Calu3 (cell line): ENCODE data around the gene ABCA4. TPM values are rescaled to one million over a fixed set of nuclear protein-coding genes. Genes with fewer than 3 reads are reported as not detected.
"Not testable (repeated sequence)": the region's sequence is repeated elsewhere in the genome, so short reads cannot be mapped to it uniquely, and the experiment has no call there.

Experiments used
- BruUV-seq: library from RNA; stranded (reverse); fragments of 400-500 nt; replicated peaks from 2 replicates; lab custom pipeline; 2021; lab: Mats Ljungman, UMichigan
- CTCF ChIA-PET: fragments of 300-600 bp; sonication (Branson Sonifier 250); formaldehyde crosslinking; loops from one replicate; lab custom pipeline; 2022; ENCODE audit warnings: antibody characterized with exemption; lab: Charles Lee
- DNase-seq: peaks from one replicate; pipeline ENCODE4 v3.0.0; 2022
- H3K27ac Mint-ChIP-seq: one replicate; pipeline ENCODE4 v1.8.0; 2022; ENCODE audit warnings: mixed read lengths; ENCODE audit not compliant: unreplicated experiment
- H3K27me3 Mint-ChIP-seq: one replicate; pipeline ENCODE4 v1.8.0; 2022; ENCODE audit warnings: mixed read lengths; ENCODE audit not compliant: unreplicated experiment
- H3K36me3 Mint-ChIP-seq: one replicate; pipeline ENCODE4 v1.8.0; 2022; ENCODE audit warnings: mild to moderate bottlenecking, moderate library complexity, mixed read lengths; ENCODE audit not compliant: insufficient read depth, unreplicated experiment
- H3K4me1 Mint-ChIP-seq: one replicate; pipeline ENCODE4 v1.8.0; 2022; ENCODE audit warnings: mild to moderate bottlenecking, low read depth, mixed read lengths; ENCODE audit not compliant: unreplicated experiment
- H3K4me3 Mint-ChIP-seq: one replicate; pipeline ENCODE4 v1.8.0; 2022; ENCODE audit warnings: mild to moderate bottlenecking, low read depth, moderate library complexity, mixed read lengths; ENCODE audit not compliant: unreplicated experiment
- H3K9me3 Mint-ChIP-seq: one replicate; pipeline ENCODE4 v1.8.0; 2022; ENCODE audit warnings: low read depth, mixed read lengths; ENCODE audit not compliant: unreplicated experiment
- CTCF ChIP-seq: fragments of 200-600 bp; IDR thresholded peaks from one replicate; pipeline ENCODE4 v1.8.0; 2022; ENCODE audit warnings: antibody characterized with exemption; ENCODE audit not compliant: unreplicated experiment
- intact Hi-C: fragments of 100-400 bp; cut with micrococcal nuclease; formaldehyde crosslinking; loops from one replicate; pipeline ENCODE4 v1.10.0; 2022; ENCODE audit not compliant: unreplicated experiment
- total RNA-seq: library from RNA; stranded (reverse); gene quantifications from 2 replicates; pipeline ENCODE4 v1.2.3, GENCODE V29; 2022

The ABCA4 gene
- total RNA-seq, 1 experiment from 2014 or later = 0.31 TPM

DNA sequence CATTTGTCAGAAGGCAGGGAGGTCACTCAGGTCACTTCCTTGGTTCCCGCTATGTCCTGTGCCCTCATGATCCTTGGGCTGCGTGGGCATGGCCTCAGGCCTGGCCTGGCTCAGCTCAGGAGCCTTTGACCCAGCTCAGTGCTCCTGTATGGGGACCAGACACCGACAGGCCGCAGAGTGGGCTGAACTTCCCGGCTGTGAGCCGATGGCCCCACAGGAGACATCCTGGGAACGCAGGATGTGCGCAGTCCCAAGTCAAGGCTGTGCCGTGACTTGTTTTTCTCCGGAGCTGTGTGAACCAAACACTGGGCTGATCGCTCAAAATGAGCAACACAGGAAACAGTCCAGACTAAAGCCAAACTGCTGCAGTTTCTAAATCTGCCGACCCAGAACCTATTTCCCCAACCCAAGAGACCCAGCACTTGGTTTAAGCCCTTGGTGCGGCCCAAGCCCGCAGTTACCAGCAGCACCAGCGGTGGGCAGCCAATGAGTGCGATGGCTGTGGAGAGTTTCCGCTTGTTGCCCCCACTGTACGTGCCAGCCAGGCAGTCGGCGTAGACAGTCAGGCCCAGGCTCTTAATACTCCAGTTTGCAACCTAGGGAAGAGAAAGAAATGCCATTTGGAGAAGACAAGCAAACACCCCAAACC is 119.4 kb downstream of the ABCA4 start:
- H3K27me3 Mint-ChIP-seq = peaks cover 32% of the 10 kb centered on the region
- H3K36me3 Mint-ChIP-seq = no peaks in the 10 kb centered on the region
- H3K27ac Mint-ChIP-seq = no peak overlapping the region
- no peaks in the 10 kb centered on the region for H3K4me1 Mint-ChIP-seq
- no TSS peak for BruUV-seq
- H3K9me3 Mint-ChIP-seq = no peaks in the 10 kb centered on the region
- no peak for TF ChIP-seq CTCF
- intact Hi-C loops = no loop called here
- CTCF ChIA-PET = no interaction called here
- no peak overlapping the region for H3K4me3 Mint-ChIP-seq
- no peak for DNase-seq

GRCh38 chr1:94000510-94001282 is 120.3 kb downstream of the ABCA4 start:
- no peaks in the 10 kb centered on the region for H3K36me3 Mint-ChIP-seq
- CTCF ChIA-PET = no interaction called here
- H3K9me3 Mint-ChIP-seq = no peaks in the 10 kb centered on the region
- H3K4me3 Mint-ChIP-seq = no peak overlapping the region
- BruUV-seq = no TSS peak
- H3K27me3 Mint-ChIP-seq = peaks cover 37% of the 10 kb centered on the region
- no peak for TF ChIP-seq CTCF
- no peak overlapping the region for H3K27ac Mint-ChIP-seq
- no peaks in the 10 kb centered on the region for H3K4me1 Mint-ChIP-seq
- no peak for DNase-seq
- intact Hi-C loops = no loop called here

- no peak for TF ChIP-seq CTCF
- Mint-ChIP-seq H3K36me3 (no peaks in the 10 kb centered on the region), H3K4me3 (no peak overlapping the region), H3K9me3 (no peaks in the 10 kb centered on the region), H3K27ac (no peak overlapping the region), H3K27me3 (peaks cover 39% of the 10 kb centered on the region), H3K4me1 (no peaks in the 10 kb centered on the region)
- CTCF ChIA-PET = no interaction called here
- DNase-seq = no peak
- BruUV-seq = no TSS peak
- intact Hi-C loops = no loop called here
Measured at GRCh38 chr1:93999840-94000415, 121.0 kb downstream of the ABCA4 start.

GRCh38 chr1:93998532-93998931 is 122.4 kb downstream of the ABCA4 start:
- intact Hi-C loops, H3K9me3 Mint-ChIP-seq, H3K4me1 Mint-ChIP-seq, H3K36me3 Mint-ChIP-seq, H3K4me3 Mint-ChIP-seq, DNase-seq, BruUV-seq, H3K27ac Mint-ChIP-seq, CTCF ChIA-PET: not testable (repeated sequence)
- peaks cover 36% of the 10 kb centered on the region for H3K27me3 Mint-ChIP-seq
